Umbilical cord (tissue), 2 donors: ENCODE measurements around the gene GET4. TPM values are rescaled to one million over a fixed set of nuclear protein-coding genes. Genes with fewer than 3 reads are reported as not detected.

Source experiments
- DNase-seq: peaks from one replicate; pipeline ENCODE4 v3.0.0-alpha.2; 2015; ENCODE audit warnings: low spot score
- total RNA-seq: library from RNA; depleted of rRNA; stranded (reverse); fragments of >200 nt; gene quantifications from one replicate; pipeline ENCODE4 v1.2.3, GENCODE V29; 2014; ENCODE audit warnings: low replicate concordance; ENCODE audit not compliant: insufficient read depth

GET4 gene
- total RNA-seq, 1 donor from 2014 or later = 16.1 TPM

DNA sequence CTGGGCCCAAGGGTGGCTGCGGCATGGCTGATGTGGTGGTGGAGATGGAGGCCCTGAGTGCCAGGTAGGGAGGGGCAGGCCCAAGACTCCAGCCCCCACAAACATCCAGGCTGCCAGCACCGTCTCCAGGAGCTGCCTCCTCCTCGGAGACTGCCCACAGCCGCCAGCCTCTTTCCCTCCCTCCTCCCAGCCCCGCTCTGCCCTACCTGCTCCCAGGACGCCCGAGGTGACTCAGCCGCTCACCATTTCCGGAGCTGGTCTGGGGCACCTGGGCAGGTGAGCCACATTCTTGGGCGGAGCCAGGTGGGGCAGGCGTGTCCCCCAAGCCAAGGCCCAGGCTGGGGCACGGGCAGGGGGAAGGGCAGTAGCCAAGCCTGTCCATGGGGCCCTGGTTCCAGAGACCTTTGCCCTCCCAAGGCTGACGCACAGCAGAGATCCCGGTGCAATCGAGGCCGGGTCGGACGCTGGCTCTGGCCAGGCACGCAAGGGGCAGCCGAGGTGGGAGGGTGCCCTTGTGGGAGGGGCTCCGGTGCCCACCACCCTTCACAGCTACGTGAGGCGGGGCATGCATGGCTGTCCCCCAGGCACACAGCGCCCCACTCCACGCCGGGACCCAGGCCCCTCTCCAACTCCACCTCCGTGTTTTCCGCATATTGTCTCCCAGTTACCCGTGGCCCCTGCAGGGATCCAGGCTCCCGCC lies 69.4 kb downstream of the GET4 start:
- peak; percentile 50 for DNase-seq

Other genes with a start within 250 kb of the GET4 start
- 4.3 TPM for gene DNAAF5, start 149.9 kb upstream of the GET4 start, total RNA-seq
- 9.9 TPM for gene PRKAR1B, start 149.3 kb upstream of the GET4 start, total RNA-seq
- 164 TPM for gene SUN1, start 44.1 kb upstream of the GET4 start, total RNA-seq
- gene ADAP1, start 78.1 kb downstream of the GET4 start, total RNA-seq = 13.5 TPM
- 5.3 TPM for gene COX19, start 99.0 kb downstream of the GET4 start, total RNA-seq
- gene CYP2W1, start 106.6 kb downstream of the GET4 start, total RNA-seq = 39.2 TPM
- gene GPR146, start 168.0 kb downstream of the GET4 start, total RNA-seq = 14.9 TPM
- 16.6 TPM for gene GPER1, start 211.6 kb downstream of the GET4 start, total RNA-seq